GM19238 (cell line): ENCODE data around the gene RASL11B.
A peak's percentile ranks its signal among the peaks of the same experiment; 100 is the strongest.
"Not testable (repeated sequence)": the region's sequence is repeated elsewhere in the genome, so short reads cannot be mapped to it uniquely, and the experiment has no call there.

Experiments used
- DNase-seq: peaks from one replicate; pipeline ENCODE4 v3.0.0; 2011; ENCODE audit warnings: low spot score; ENCODE audit not compliant: insufficient read length

The RASL11B gene

DNA sequence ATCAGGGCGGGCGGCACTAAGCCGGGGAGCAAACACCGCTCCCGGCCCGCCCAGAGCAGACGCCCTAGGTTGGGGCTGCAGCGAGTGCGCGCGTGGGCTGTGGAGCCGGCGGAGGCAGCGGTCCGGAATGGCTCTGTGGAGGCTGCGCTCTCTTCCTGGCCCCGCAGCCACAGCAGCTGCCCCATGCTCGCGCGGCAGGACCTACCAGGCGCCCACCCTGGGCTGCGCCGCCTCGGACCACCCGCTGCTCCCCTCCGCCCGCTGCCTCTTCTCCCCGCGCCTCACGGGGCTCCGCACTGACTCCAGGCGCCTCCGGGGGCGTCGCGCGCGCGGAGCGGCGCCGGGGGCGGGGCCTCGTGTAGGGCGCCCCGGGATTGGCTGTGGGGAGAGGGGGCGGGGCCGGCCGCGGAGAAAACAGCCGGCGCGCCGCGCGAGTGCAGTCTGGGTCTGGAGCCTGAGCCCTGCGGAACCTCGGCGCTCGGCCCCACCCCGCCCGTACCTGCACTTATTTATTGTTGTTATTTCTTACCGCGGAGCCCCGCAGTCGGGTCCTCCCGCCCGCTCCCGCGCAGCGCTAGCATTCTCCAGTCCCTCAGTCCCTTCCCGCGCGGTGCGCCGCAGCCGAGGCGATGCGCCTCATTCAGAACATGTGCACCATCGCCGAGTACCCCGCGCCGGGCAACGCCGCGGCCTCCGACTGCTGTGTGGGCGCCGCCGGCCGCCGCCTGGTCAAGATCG lies at the start of gene RASL11B:
RASL11B (plus strand) TSS at position 439 of the 738 bp plus-strand sequence; CDS start at position 630, 191 bp downstream.
- peak; percentile 88 for DNase-seq

DNA sequence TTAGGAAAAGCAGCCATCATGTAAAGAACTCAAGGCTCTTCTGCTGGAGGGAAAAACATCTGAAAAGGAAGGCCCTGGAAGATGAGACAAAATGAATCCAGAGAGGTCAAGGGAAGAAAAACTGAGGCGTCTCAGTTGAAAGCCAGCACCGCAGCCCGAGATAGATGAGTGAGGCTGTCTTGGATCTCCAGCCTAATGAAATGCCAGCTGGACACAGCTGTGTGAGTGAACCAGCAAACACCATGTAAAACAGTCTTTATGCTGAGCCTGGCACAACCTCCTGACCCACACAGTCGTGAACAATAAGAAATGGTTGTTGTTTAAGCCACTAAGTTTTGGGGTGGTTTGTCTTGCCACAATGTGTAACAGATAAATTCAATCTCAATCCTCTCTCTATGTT lies 48.6 kb upstream of the RASL11B start:
- DNase-seq, result no peak

DNA sequence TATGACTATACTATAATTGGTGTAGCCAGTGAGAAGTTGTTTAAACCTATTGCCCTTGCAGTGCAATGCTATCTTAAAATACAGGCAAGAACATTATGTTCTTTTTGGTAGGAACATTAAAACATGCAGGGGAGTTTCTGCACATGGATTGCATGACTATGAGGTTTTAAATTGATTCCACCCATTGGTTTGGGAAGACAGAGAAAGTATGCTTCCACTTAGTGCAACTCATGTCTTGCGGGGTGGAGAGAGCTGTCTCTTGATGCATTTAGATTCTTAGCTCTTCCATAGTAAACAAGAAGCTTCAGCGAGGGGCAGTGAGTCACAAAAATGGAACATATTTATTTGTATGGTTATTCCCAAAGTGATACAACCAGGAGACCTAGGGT lies 39.5 kb upstream of the RASL11B start:
- no peak for DNase-seq

- no peak for DNase-seq
These were observed 39.0 kb upstream of the RASL11B start for GRCh38 chr4:52822972-52823701.

GRCh38 chr4:52823702-52824092 lies 38.4 kb upstream of the RASL11B start:
- DNase-seq, result no peak

GRCh38 chr4:52824270-52824602 lies 37.9 kb upstream of the RASL11B start:
- DNase-seq, result no peak

DNA sequence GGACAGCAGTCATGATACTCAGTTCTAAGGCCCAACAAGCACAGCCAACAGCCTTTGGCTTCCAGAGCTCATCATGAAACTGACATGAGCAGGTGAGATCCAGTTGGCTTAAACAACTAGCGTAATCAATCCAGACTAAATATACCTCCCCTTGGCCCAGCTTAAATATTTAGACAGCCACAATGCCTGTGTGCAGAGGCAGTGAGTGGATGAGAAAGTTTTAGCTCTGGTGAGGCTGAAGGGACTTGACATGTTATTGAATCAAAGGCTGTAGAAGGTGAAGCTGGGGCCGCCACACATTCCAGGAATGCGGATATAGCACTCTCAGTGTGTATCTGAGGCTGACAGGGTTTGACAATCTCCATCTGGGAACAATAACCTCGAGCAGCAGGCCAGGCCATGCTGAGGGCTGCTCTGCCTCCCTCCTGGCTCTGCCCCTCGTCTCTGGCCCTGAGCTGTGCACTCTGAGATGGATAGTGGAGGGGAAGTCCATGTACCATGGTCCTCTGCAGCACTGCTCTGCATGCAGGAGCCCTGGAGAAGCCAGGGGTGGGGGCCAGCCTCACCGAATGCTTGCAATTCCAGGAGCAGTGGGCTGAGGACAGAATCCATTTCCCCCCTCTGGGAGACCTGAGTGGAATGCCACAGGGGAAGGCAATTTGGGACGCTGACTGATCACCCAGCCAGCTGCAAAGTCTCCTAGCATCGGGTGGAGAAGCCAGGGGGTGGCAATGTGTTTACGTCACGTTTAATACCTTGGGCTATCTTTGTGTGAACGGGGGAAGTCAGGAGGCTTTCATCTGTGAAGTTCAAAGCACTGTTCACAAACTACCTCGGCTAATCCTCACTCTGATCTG lies 37.3 kb upstream of the RASL11B start:
- DNase-seq, result no peak

DNA sequence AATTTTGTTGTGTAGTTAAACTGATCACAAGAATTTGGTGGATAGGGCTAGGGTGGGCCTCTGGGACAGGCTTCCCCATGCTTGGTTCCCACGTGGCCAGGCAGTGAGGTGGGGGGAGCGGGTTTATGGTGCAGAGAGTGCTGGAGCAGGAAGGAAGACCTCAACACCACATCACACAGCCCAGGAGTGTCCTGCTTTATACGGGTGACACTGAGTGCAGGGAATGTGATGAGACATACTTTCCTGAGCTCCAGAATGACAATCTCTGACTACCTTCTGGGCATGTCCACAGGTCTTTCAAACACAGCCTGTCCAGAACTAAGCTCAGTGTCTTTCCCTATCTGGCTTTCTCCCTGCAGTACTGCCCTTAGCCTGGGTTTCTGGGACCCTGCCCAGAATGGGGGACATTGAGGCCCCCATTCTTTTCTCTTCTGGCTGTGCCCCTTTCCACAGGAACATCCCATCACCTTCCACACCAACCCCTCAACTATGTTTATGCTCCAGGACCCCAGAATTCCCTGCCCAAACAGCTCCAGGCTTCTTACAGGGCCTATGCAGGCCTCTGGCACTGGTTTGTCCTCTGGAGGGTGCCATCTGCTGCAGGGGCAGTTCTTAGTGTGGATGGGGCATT lies 36.5 kb upstream of the RASL11B start:
- DNase-seq, result no peak

GRCh38 chr4:52833941-52834525 lies 28.1 kb upstream of the RASL11B start:
- no peak for DNase-seq

DNA sequence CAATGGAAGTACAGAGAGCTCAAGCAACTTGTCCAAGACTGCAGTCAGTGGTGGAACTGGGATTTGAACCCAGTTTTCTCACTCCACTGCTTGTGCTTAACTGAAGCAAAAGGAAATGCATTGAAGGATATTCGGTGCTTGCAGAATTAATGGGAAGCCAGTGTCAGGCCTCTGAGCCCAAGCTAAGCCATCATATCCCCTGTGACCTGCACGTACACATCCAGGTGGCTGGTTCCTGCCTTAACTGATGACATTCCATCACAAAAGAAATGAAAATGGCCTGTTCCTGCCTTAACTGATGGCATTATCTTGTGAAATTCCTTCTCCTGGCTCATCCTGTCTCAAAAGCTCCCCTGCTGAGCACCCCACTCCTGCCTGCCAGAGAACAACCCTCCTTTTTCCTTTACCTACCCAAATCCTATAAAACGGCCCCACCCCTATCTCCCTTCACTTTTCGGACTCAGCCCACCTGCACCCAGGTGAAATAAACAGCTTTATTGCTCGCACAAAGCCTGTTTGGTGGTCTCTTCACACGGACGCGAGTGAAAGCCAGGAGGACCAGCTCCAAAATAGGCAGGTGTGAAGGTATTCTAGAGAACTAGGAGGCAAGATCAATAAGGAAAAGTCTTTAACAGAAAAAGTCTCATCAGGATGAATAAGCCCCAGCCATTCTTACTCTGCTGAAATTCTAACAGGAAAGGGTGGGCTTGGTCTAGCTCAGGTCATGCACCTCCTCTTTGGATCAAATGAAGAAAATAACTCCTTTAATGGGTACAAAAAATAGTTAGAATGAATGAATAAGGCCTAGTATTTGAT lies 27.3 kb upstream of the RASL11B start:
- DNase-seq, result not testable (repeated sequence)

- DNase-seq, result no peak
These were observed 26.0 kb upstream of the RASL11B start for GRCh38 chr4:52836120-52836519.

DNA sequence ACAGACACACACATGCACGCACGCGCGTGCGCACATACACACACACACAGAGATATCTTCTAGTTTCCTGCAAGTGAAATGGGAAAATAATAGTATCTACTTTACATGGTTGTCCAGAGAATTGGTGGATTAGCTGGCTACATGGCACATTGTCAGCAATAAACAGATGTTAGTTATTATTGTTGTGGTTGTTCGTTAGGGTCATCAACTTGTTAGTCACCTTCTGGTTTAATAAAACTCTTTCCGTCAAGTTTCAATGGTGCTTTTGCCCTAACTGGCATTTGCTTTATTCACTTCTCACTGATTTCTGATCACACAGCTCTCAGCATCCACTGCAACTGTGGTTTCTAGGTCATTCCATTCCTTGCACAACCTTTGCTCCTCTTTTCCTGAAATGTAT lies 25.4 kb upstream of the RASL11B start:
- DNase-seq, result no peak

DNA sequence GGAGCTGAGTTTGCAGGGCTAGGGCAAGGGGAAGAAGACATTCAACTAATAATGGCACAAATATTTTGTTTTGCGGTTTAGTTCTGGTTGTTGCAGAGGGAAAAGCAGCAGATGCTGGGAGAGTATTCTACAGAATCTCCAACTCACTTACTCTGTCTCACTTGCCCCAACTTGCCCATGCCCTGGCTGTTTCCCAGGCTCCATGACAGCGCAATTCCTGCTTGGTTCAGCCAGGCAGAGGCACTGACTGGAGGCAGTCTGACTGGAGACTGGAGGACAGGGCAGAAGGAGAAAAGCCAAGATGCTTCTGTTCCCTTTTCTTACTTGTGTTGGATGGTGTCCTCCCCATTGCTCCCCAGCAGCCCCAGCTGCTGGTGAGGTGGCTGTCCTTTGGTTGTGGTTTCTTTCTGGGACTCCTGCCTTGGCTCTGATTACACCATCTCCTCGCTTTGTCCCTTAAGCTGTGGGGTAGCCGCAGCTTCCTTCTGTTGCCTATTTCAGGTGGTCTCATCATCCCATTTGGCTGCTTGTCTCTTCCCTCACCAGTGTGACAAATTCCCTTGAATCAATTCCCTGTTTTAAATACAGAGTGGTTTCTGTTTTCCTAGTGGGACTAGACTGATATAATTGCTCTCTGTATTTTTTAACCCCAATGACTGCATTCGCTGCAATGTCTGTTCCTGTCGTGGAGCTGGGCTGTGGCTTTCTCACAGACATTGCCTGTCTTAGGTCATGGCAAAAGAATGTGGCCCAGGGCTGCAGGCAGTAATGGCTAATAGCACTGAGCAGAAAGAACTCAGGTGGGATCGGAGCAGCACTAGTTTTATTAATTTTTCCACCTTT lies 24.2 kb upstream of the RASL11B start:
- no peak for DNase-seq

GRCh38 chr4:52838729-52839586 lies 23.2 kb upstream of the RASL11B start:
- no peak for DNase-seq

GRCh38 chr4:52840531-52841370 lies 21.4 kb upstream of the RASL11B start:
- no peak for DNase-seq

- no peak for DNase-seq
These were observed 20.2 kb upstream of the RASL11B start for GRCh38 chr4:52841682-52842456.

DNA sequence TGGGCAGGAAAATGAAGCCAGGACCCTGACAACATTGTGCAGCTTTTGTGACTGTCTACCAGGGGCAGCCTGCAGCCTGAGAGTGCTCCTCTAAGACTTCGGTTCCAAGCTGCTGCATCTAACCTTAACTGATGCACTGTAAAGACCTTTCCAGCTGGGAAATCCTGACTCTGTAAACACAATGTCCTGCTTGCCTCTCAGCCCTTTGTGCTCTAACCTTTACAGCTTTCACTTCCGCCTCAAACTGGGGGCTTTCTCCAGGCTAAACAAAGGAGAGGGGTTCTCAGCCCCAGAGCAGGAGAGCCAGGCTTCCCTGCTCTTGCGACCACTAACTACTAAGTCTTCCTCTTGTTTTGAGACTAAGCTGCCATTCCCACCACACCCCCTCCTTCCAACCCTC lies 19.3 kb upstream of the RASL11B start:
- no peak for DNase-seq
